ENCODE measurements around the gene CEP112.

- TF ChIP-seq, protein P1, sequence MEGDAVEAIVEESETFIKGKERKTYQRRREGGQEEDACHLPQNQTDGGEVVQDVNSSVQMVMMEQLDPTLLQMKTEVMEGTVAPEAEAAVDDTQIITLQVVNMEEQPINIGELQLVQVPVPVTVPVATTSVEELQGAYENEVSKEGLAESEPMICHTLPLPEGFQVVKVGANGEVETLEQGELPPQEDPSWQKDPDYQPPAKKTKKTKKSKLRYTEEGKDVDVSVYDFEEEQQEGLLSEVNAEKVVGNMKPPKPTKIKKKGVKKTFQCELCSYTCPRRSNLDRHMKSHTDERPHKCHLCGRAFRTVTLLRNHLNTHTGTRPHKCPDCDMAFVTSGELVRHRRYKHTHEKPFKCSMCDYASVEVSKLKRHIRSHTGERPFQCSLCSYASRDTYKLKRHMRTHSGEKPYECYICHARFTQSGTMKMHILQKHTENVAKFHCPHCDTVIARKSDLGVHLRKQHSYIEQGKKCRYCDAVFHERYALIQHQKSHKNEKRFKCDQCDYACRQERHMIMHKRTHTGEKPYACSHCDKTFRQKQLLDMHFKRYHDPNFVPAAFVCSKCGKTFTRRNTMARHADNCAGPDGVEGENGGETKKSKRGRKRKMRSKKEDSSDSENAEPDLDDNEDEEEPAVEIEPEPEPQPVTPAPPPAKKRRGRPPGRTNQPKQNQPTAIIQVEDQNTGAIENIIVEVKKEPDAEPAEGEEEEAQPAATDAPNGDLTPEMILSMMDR (IDR thresholded peaks at IDR 0.05; ENCODE audit: low read depth, low read length), result no peak
- no peak for TF ChIP-seq MAX (IDR thresholded peaks at IDR 0.05; ENCODE audit: low read depth, low read length)
- no peak for TF ChIP-seq POLR2A (IDR thresholded peaks at IDR 0.05; ENCODE audit: extremely low read depth, insufficient read length)
- no peak for TF ChIP-seq MYC (IDR thresholded peaks at IDR 0.05; ENCODE audit: low read depth, low read length)
Observed at GRCh38 chr17:66149562-66149961, 42.4 kb downstream of the CEP112 start.

Data from NB4 (cell line).